Measurements from ENCODE around the gene HERPUD1.

DNA sequence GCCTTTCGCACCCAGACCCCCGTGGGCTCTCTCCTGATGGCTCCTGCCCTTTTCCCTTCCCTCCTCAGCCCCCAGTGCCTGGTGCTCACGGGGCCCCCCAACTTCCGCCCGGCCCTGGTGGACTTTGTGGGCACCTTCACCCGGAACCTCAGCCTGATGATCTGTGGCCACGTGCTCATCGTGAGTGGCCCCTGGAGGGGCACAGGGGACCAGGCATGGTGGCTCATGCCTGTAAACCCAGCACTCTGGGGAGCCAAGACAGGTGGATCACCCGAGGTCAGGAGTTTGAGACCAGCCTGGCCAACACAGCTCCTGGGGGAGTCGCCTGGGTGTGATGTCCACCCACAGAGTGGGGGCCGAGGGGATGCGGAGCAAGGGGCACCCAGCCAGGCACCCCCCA, 45.6 kb upstream of the HERPUD1 start:
- TF ChIP-seq, protein P1, sequence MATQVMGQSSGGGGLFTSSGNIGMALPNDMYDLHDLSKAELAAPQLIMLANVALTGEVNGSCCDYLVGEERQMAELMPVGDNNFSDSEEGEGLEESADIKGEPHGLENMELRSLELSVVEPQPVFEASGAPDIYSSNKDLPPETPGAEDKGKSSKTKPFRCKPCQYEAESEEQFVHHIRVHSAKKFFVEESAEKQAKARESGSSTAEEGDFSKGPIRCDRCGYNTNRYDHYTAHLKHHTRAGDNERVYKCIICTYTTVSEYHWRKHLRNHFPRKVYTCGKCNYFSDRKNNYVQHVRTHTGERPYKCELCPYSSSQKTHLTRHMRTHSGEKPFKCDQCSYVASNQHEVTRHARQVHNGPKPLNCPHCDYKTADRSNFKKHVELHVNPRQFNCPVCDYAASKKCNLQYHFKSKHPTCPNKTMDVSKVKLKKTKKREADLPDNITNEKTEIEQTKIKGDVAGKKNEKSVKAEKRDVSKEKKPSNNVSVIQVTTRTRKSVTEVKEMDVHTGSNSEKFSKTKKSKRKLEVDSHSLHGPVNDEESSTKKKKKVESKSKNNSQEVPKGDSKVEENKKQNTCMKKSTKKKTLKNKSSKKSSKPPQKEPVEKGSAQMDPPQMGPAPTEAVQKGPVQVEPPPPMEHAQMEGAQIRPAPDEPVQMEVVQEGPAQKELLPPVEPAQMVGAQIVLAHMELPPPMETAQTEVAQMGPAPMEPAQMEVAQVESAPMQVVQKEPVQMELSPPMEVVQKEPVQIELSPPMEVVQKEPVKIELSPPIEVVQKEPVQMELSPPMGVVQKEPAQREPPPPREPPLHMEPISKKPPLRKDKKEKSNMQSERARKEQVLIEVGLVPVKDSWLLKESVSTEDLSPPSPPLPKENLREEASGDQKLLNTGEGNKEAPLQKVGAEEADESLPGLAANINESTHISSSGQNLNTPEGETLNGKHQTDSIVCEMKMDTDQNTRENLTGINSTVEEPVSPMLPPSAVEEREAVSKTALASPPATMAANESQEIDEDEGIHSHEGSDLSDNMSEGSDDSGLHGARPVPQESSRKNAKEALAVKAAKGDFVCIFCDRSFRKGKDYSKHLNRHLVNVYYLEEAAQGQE (IDR thresholded peaks at IDR 0.05; ENCODE audit: insufficient read depth in 1 of 2, low read depth in 2 of 2, low read length in 2 of 2) = no peak
- TF ChIP-seq SIN3A (IDR thresholded peaks at IDR 0.05; ENCODE audit: borderline replicate concordance, insufficient read depth, low read length) = no peak
- TF ChIP-seq POLR2AphosphoS5 (IDR thresholded peaks at IDR 0.05; ENCODE audit: low read depth, low read length) = no peak
- no peak for TF ChIP-seq TAF1 (IDR thresholded peaks at IDR 0.05; ENCODE audit: borderline replicate concordance, insufficient read depth, low read length)

Data from PFSK-1 (cell line).